ENCODE measurements around the gene HKDC1. TPM values are rescaled to one million over a fixed set of nuclear protein-coding genes. Genes with fewer than 3 reads are reported as not detected.

HKDC1 gene
- total and polyA plus RNA-seq, 8 donors: 0.10 to 5.8 (median 0.29) TPM; not detected in 1

DNA sequence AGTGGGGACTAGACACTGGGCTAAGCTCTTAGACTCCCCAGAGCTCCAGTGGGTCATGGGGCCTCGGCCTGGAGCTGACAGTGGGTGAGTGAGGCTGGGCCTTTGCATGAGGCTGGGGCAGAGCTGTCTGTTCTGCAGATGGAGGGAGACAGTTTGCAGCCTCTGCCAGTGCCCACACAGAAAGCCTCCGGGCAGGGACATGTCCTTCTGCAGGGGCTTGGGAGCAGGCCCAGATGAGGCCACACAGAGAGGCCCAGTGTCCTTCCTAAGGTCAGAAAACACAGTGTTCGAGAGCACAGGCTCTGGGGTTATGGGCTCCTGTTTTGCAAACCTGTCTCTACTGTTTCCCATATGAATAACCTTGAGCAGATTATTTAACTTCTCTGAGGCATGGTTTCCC lies 33.0 kb downstream of the HKDC1 start:
- no peak for DNase-seq
- WGBS, 5 donors: 55 to 89% (median 84%) methylated on average over 3 of the region's 3 CpGs
- no peaks in the 10 kb centered on the region for H3K36me3 ChIP-seq

DNA sequence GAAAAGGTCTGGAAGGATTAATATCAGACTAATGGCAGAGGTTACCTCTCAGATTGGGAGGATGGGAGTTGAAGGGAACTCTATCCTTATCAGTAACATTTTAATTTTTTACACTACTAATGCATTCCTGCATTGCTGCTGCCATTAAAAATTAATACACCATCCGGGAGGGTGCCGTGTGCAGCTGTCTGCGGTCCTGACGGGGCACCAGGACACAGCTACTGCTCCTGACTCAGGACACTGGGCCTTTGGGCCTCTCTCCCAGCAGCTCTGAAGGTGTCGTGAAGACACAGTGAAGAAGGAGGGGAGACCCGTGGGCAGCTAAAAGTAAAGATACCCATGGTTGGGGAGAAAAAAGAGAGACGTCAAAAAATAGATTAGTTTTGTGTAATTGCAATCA lies 34.7 kb downstream of the HKDC1 start:
- H3K4me1 ChIP-seq: no peaks in the 10 kb centered on the region
- intact Hi-C loops (cut with DNase I; ENCODE audit: low total_unique reads): no loop called here
- 57 to 79% (median 73%) methylated on average over 7 of the region's 7 CpGs for WGBS, 5 donors

More for the DNA sequence above, 33.0 kb downstream of the HKDC1 start:
- no peaks in the 10 kb centered on the region for H3K4me1 ChIP-seq
- no peak overlapping the region for H3K4me3 ChIP-seq
- H3K27me3 ChIP-seq: no peaks in the 10 kb centered on the region
- H3K9me3 ChIP-seq: no peaks in the 10 kb centered on the region
- intact Hi-C loops (cut with DNase I; ENCODE audit: low total_unique reads): no loop called here
- TF ChIP-seq POLR2AphosphoS5 (IDR thresholded peaks at IDR 0.05) (no peak), EP300 (IDR thresholded peaks at IDR 0.05) (no peak), POLR2A (IDR thresholded peaks at IDR 0.05) (no peak)
- TF ChIP-seq, protein P1, sequence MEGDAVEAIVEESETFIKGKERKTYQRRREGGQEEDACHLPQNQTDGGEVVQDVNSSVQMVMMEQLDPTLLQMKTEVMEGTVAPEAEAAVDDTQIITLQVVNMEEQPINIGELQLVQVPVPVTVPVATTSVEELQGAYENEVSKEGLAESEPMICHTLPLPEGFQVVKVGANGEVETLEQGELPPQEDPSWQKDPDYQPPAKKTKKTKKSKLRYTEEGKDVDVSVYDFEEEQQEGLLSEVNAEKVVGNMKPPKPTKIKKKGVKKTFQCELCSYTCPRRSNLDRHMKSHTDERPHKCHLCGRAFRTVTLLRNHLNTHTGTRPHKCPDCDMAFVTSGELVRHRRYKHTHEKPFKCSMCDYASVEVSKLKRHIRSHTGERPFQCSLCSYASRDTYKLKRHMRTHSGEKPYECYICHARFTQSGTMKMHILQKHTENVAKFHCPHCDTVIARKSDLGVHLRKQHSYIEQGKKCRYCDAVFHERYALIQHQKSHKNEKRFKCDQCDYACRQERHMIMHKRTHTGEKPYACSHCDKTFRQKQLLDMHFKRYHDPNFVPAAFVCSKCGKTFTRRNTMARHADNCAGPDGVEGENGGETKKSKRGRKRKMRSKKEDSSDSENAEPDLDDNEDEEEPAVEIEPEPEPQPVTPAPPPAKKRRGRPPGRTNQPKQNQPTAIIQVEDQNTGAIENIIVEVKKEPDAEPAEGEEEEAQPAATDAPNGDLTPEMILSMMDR (IDR thresholded peaks at IDR 0.05): no peak
- no peak overlapping the region for H3K27ac ChIP-seq

DNA sequence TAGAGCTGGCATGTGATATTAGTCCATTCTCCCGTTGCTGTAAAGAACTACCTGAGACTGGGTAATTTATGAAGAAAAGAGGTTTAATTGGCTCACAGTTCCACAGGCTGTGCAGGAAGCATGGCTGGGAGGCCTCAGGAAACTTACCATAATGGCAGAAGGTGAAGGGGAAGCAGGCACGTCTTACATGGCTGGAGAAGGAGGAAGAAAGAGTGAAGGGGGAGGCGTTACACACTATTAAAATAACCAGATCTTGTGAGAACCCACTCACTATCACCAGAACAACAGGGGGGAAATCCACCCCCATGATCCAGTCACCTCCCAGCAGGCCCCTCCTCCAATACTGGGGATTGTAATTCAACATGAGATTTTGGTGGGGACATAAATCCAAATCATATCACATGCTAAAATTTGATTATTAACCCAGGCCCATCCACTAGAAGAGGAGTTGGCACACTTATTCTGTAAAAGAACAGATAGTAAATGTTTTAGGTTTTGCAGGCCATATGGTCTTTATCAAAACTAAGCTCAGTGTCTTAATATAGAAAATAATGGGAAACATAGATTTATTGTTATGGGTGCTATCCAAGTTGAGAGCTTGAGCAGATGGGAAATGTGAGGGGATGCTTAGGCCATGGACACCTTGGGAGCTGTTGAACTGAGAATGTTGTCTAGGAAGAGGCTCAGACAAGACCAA lies 39.6 kb downstream of the HKDC1 start:
- no peaks in the 10 kb centered on the region for H3K27me3 ChIP-seq
- no peak overlapping the region for H3K27ac ChIP-seq
- DNase-seq: peak in 1 of 2 donors; percentile 42
- TF ChIP-seq EP300 (IDR thresholded peaks at IDR 0.05): no peak
- TF ChIP-seq POLR2A (IDR thresholded peaks at IDR 0.05): no peak
- no peak for TF ChIP-seq POLR2AphosphoS5 (IDR thresholded peaks at IDR 0.05)
- TF ChIP-seq, protein P1 (IDR thresholded peaks at IDR 0.05): no peak
- WGBS, 5 donors: 77 to 87% (median 80%) methylated on average over 3 of the region's 3 CpGs
- H3K4me1 ChIP-seq: no peaks in the 10 kb centered on the region
- H3K9me3 ChIP-seq: no peaks in the 10 kb centered on the region
- no peaks in the 10 kb centered on the region for H3K36me3 ChIP-seq
- H3K4me3 ChIP-seq: no peak overlapping the region
- intact Hi-C loops (cut with DNase I; ENCODE audit: low total_unique reads): no loop called here

More for the DNA sequence above, 34.7 kb downstream of the HKDC1 start:
- no peak overlapping the region for H3K27ac ChIP-seq
- no peaks in the 10 kb centered on the region for H3K36me3 ChIP-seq
- H3K9me3 ChIP-seq: no peaks in the 10 kb centered on the region
- TF ChIP-seq EP300 (IDR thresholded peaks at IDR 0.05) (no peak), POLR2A (IDR thresholded peaks at IDR 0.05) (no peak), POLR2AphosphoS5 (IDR thresholded peaks at IDR 0.05) (no peak)
- TF ChIP-seq, protein P1 (IDR thresholded peaks at IDR 0.05): no peak
- no peak for DNase-seq
- no peak overlapping the region for H3K4me3 ChIP-seq
- H3K27me3 ChIP-seq: no peaks in the 10 kb centered on the region

DNA sequence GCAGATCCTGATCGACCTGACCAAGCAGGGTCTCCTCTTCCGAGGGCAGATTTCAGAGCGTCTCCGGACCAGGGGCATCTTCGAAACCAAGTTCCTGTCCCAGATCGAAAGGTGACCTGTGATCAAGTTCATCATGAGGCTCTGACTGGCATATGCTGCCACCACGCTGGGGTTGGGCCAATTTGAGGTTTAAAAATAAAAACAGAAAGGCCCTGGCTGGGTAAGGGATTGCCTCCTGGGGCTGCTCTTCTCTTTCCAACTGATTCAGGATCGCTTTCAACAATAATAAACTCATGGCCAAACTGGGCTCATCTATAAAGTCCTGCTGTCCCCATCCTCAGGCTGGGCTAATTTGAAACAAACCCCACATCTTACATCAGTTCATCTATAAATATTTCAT lies 41.1 kb downstream of the HKDC1 start:
- no peaks in the 10 kb centered on the region for H3K4me1 ChIP-seq
- H3K27ac ChIP-seq: no peak overlapping the region
- WGBS, 5 donors: 86 to 96% (median 91%) methylated on average over 8 of the region's 8 CpGs
- H3K27me3 ChIP-seq: no peaks in the 10 kb centered on the region
- TF ChIP-seq EP300 (IDR thresholded peaks at IDR 0.05) (no peak), POLR2AphosphoS5 (IDR thresholded peaks at IDR 0.05) (no peak), POLR2A (IDR thresholded peaks at IDR 0.05) (no peak)
- TF ChIP-seq, protein P1 (IDR thresholded peaks at IDR 0.05): no peak
- no peaks in the 10 kb centered on the region for H3K9me3 ChIP-seq
- intact Hi-C loops (cut with DNase I; ENCODE audit: low total_unique reads): no loop called here
- no peak for DNase-seq
- no peak overlapping the region for H3K4me3 ChIP-seq
- H3K36me3 ChIP-seq: no peaks in the 10 kb centered on the region
